HUDEP-2 (cell line): Measurements from ENCODE around the gene TSPYL4.
A peak's percentile ranks its signal among the peaks of the same experiment; 100 is the strongest.

Experiments
- DNase-seq, 76 experiments: peaks; one replicate each; lab custom pipeline; 2025; ENCODE audit not compliant: unreplicated experiment in 76 of 76; lab: John Stamatoyannopoulos, UW

TSPYL4 gene

GRCh38 chr6:116234689-116235088 lies 19.2 kb downstream of the TSPYL4 start:
- DNase-seq, result no peak

- DNase-seq, result peak in 8 of 76 experiments; percentile 3 to 43 (median 14)
Observed at GRCh38 chr6:116229287-116229913, 24.5 kb downstream of the TSPYL4 start.

- DNase-seq, result no peak
Observed at GRCh38 chr6:116223355-116223754, 30.5 kb downstream of the TSPYL4 start.

- no peak for DNase-seq
Observed at GRCh38 chr6:116221911-116222310, 32.0 kb downstream of the TSPYL4 start.

GRCh38 chr6:116221067-116221466 lies 32.8 kb downstream of the TSPYL4 start:
- DNase-seq, result no peak

- no peak for DNase-seq
Observed at GRCh38 chr6:116218866-116219265, 35.0 kb downstream of the TSPYL4 start.

GRCh38 chr6:116218172-116218633 lies 35.7 kb downstream of the TSPYL4 start:
- DNase-seq, result peak in 6 of 76 experiments; percentile 9 to 41 (median 24)

GRCh38 chr6:116217069-116217468 lies 36.8 kb downstream of the TSPYL4 start:
- DNase-seq, result peak in 30 of 76 experiments; percentile 6 to 81 (median 47)

GRCh38 chr6:116215414-116215813 lies 38.5 kb downstream of the TSPYL4 start:
- DNase-seq, result no peak

- peak in 2 of 76 experiments; percentile 11 to 33 for DNase-seq
Observed at GRCh38 chr6:116214681-116215080, 39.2 kb downstream of the TSPYL4 start.

- no peak for DNase-seq
Observed at GRCh38 chr6:116210750-116211425, 43.0 kb downstream of the TSPYL4 start.

- DNase-seq, result no peak
Observed at GRCh38 chr6:116210316-116210715, 43.6 kb downstream of the TSPYL4 start.

GRCh38 chr6:116208056-116208785 lies 45.7 kb downstream of the TSPYL4 start:
- DNase-seq, result no peak

- no peak for DNase-seq
Observed at GRCh38 chr6:116206231-116206903, 47.5 kb downstream of the TSPYL4 start.

- DNase-seq, result no peak
Observed at GRCh38 chr6:116205281-116205680, 48.6 kb downstream of the TSPYL4 start.

GRCh38 chr6:116201538-116201937 lies 52.3 kb downstream of the TSPYL4 start:
- no peak for DNase-seq

- DNase-seq, result no peak
Observed at GRCh38 chr6:116200619-116201249, 53.1 kb downstream of the TSPYL4 start.
